ENCODE measurements around the gene PTPRE.

DNA sequence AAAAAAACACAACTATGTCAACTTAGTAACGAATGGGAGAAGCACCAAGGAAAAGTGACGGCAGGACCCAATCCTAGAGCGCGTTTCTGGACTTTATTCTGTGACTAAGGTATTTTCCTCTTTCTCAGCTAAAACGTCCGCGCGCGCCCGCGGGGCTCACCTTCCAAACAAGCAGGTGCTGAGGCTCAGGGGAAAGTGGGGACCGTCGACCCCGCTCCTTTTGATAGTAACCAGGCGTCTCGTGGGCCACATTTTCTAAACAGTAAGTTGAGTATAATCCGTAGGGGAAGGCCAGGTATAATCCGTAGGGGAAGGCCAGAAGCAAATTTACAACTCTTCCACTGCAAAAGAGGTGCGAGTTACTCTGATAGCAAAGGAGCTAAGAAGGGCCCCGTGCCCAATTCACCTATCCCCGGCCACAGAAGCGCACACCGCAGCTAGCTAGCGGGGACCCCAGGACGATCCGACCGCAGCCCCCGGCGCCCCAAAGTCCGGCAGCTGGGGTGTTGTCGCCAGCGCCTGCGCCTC lies 218.6 kb downstream of the PTPRE start:
- TF ChIP-seq ZNF248 (tag by site-specific recombination; IDR thresholded peaks at IDR 0.05): no peak
- TF ChIP-seq, protein P1, sequence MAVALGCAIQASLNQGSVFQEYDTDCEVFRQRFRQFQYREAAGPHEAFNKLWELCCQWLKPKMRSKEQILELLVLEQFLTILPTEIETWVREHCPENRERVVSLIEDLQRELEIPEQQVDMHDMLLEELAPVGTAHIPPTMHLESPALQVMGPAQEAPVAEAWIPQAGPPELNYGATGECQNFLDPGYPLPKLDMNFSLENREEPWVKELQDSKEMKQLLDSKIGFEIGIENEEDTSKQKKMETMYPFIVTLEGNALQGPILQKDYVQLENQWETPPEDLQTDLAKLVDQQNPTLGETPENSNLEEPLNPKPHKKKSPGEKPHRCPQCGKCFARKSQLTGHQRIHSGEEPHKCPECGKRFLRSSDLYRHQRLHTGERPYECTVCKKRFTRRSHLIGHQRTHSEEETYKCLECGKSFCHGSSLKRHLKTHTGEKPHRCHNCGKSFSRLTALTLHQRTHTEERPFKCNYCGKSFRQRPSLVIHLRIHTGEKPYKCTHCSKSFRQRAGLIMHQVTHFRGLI (tag by site-specific recombination; IDR thresholded peaks at IDR 0.05): no peak
- TF ChIP-seq MEIS1 (CRISPR knock-in tag; IDR thresholded peaks at IDR 0.05; ENCODE audit: borderline replicate concordance): no peak
- TF ChIP-seq ZNF274 (IDR thresholded peaks at IDR 0.05; ENCODE audit: low read length): no peak
- TF ChIP-seq ZNF274 (tag by site-specific recombination; IDR thresholded peaks at IDR 0.05; ENCODE audit: borderline replicate concordance): no peak
- no peak for TF ChIP-seq MZF1 (tag by site-specific recombination; IDR thresholded peaks at IDR 0.05; ENCODE audit: borderline replicate concordance)
- TF ChIP-seq, protein P2, sequence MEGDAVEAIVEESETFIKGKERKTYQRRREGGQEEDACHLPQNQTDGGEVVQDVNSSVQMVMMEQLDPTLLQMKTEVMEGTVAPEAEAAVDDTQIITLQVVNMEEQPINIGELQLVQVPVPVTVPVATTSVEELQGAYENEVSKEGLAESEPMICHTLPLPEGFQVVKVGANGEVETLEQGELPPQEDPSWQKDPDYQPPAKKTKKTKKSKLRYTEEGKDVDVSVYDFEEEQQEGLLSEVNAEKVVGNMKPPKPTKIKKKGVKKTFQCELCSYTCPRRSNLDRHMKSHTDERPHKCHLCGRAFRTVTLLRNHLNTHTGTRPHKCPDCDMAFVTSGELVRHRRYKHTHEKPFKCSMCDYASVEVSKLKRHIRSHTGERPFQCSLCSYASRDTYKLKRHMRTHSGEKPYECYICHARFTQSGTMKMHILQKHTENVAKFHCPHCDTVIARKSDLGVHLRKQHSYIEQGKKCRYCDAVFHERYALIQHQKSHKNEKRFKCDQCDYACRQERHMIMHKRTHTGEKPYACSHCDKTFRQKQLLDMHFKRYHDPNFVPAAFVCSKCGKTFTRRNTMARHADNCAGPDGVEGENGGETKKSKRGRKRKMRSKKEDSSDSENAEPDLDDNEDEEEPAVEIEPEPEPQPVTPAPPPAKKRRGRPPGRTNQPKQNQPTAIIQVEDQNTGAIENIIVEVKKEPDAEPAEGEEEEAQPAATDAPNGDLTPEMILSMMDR (tag by site-specific recombination; IDR thresholded peaks at IDR 0.05): no peak
- TF ChIP-seq, protein P3, sequence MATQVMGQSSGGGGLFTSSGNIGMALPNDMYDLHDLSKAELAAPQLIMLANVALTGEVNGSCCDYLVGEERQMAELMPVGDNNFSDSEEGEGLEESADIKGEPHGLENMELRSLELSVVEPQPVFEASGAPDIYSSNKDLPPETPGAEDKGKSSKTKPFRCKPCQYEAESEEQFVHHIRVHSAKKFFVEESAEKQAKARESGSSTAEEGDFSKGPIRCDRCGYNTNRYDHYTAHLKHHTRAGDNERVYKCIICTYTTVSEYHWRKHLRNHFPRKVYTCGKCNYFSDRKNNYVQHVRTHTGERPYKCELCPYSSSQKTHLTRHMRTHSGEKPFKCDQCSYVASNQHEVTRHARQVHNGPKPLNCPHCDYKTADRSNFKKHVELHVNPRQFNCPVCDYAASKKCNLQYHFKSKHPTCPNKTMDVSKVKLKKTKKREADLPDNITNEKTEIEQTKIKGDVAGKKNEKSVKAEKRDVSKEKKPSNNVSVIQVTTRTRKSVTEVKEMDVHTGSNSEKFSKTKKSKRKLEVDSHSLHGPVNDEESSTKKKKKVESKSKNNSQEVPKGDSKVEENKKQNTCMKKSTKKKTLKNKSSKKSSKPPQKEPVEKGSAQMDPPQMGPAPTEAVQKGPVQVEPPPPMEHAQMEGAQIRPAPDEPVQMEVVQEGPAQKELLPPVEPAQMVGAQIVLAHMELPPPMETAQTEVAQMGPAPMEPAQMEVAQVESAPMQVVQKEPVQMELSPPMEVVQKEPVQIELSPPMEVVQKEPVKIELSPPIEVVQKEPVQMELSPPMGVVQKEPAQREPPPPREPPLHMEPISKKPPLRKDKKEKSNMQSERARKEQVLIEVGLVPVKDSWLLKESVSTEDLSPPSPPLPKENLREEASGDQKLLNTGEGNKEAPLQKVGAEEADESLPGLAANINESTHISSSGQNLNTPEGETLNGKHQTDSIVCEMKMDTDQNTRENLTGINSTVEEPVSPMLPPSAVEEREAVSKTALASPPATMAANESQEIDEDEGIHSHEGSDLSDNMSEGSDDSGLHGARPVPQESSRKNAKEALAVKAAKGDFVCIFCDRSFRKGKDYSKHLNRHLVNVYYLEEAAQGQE (tag by site-specific recombination; IDR thresholded peaks at IDR 0.05): no peak
